Bronchial epithelial cell (primary cell): Measurements from ENCODE around the gene SYT15. TPM values are rescaled to one million over a fixed set of nuclear protein-coding genes. Genes with fewer than 3 reads are reported as not detected.

ENCODE experiments used
- DNase-seq: peaks from one replicate; pipeline ENCODE4 v3.0.0-alpha.2; 2010; ENCODE audit warnings: low read depth
- FAIRE-seq: peaks from 2 replicates; lab custom pipeline; 2011; peaks lifted over from hg19 to GRCh38; lab: Jason Lieb, UNC
- H3K27me3 ChIP-seq: 2 replicates; pipeline ENCODE4 v1.5.1; 2011; ENCODE audit warnings: low read length; ENCODE audit not compliant: control insufficient read depth, insufficient read depth
- H3K36me3 ChIP-seq: 2 replicates; pipeline ENCODE4 v1.5.1; 2011; ENCODE audit warnings: low read length; ENCODE audit not compliant: control insufficient read depth, insufficient read depth
- H3K4me3 ChIP-seq: 2 replicates; pipeline ENCODE4 v1.5.1; 2011; ENCODE audit warnings: mild to moderate bottlenecking, low read depth, low read length, control low read depth
- CTCF ChIP-seq: IDR thresholded peaks from 2 replicates; pipeline ENCODE4 v1.5.1; 2011; ENCODE audit warnings: mild to moderate bottlenecking, moderate library complexity, low read length, control low read depth, inconsistent platforms; ENCODE audit not compliant: insufficient read depth, severe bottlenecking
- total RNA-seq: library from RNA; depleted of rRNA; stranded (reverse); fragments of >200 nt; gene quantifications from 2 replicates; pipeline ENCODE4 v1.2.1, GENCODE V29; 2014

SYT15 gene
- total RNA-seq, 1 donor from 2014 or later, result under 0.01 TPM

- Histone ChIP-seq H3K4me3 (no peak overlapping the region), H3K27me3 (peaks cover 6% of the 10 kb centered on the region), H3K36me3 (no peaks in the 10 kb centered on the region)
- DNase-seq, result no peak
- TF ChIP-seq CTCF, result no peak
- no peak for FAIRE-seq
Observed at GRCh38 chr10:46537309-46537708, 41.6 kb upstream of the SYT15 start.

- Histone ChIP-seq H3K36me3 (no peaks in the 10 kb centered on the region), H3K27me3 (peaks cover 12% of the 10 kb centered on the region), H3K4me3 (no peak overlapping the region)
- FAIRE-seq, result no peak
- no peak for TF ChIP-seq CTCF
- no peak for DNase-seq
Observed at GRCh38 chr10:46538155-46538554, 40.8 kb upstream of the SYT15 start.

GRCh38 chr10:46538717-46539426, 40.1 kb upstream of the SYT15 start:
- Histone ChIP-seq H3K27me3 (peaks cover 12% of the 10 kb centered on the region), H3K4me3 (no peak overlapping the region), H3K36me3 (no peaks in the 10 kb centered on the region)
- TF ChIP-seq CTCF, result no peak
- DNase-seq, result no peak
- no peak for FAIRE-seq

- DNase-seq, result no peak
- no peak for FAIRE-seq
- no peak overlapping the region for H3K4me3 ChIP-seq
- TF ChIP-seq CTCF, result no peak
- no peaks in the 10 kb centered on the region for H3K36me3 ChIP-seq
- H3K27me3 ChIP-seq, result peaks cover 12% of the 10 kb centered on the region
Observed at GRCh38 chr10:46539596-46540411, 39.1 kb upstream of the SYT15 start.

- Histone ChIP-seq H3K36me3 (no peaks in the 10 kb centered on the region), H3K4me3 (no peak overlapping the region), H3K27me3 (peaks cover 15% of the 10 kb centered on the region)
- DNase-seq (no peak), FAIRE-seq (no peak)
- no peak for TF ChIP-seq CTCF
Observed at GRCh38 chr10:46540412-46541016, 38.4 kb upstream of the SYT15 start.
